Loucy (cell line): ENCODE data around the gene SH3RF3.

ENCODE experiments used
- EZH2phosphoT487 ChIP-seq: fragments of 200-600 bp; IDR thresholded peaks from 2 replicates; pipeline ENCODE4 v1.6.1; 2018; ENCODE audit warnings: antibody characterized with exemption, mild to moderate bottlenecking, moderate library complexity, borderline replicate concordance
- TF ChIP-seq, protein P1 (sequence below): fragments of 200-600 bp; sonication (generic); conservative IDR thresholded peaks from 2 replicates; pipeline ENCODE4 v1.5.1; 2014; ENCODE audit warnings: mild to moderate bottlenecking, antibody characterized with exemption, low read length

DNA sequence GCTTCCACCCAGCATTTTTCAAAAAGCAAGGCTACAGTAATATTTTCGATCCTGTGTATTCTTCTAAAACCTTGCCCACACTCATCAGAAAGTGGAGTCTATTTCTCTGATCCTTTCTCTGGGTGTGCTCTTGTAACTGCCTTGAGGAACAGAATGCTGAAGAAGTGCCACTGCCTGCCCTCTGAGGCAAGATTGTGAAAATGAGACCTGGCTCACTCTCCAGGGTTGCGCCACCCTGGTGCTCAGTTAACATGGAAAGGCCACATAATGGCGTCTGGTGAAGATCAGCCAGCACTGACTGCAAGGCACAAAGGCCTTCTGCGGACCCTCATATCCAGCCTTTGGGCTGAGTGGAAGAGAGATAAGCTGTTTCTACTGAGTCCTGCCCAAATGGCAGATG, 11.2 kb upstream of the SH3RF3 start:
- no peak for TF ChIP-seq EZH2phosphoT487
- TF ChIP-seq, protein P1, sequence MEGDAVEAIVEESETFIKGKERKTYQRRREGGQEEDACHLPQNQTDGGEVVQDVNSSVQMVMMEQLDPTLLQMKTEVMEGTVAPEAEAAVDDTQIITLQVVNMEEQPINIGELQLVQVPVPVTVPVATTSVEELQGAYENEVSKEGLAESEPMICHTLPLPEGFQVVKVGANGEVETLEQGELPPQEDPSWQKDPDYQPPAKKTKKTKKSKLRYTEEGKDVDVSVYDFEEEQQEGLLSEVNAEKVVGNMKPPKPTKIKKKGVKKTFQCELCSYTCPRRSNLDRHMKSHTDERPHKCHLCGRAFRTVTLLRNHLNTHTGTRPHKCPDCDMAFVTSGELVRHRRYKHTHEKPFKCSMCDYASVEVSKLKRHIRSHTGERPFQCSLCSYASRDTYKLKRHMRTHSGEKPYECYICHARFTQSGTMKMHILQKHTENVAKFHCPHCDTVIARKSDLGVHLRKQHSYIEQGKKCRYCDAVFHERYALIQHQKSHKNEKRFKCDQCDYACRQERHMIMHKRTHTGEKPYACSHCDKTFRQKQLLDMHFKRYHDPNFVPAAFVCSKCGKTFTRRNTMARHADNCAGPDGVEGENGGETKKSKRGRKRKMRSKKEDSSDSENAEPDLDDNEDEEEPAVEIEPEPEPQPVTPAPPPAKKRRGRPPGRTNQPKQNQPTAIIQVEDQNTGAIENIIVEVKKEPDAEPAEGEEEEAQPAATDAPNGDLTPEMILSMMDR = no peak
